OCI-LY7 (cell line): Measurements from ENCODE around the gene UTP18.

Experiments used
- CTCF ChIP-seq: fragments of 200-600 bp; sonication (generic); conservative IDR thresholded peaks from 2 replicates; pipeline ENCODE4 v1.5.1; 2014; ENCODE audit warnings: mild to moderate bottlenecking, antibody characterized with exemption, low read length, moderate library complexity, mixed read lengths
- EZH2phosphoT487 ChIP-seq: fragments of 200-600 bp; sonication (generic); IDR thresholded peaks from 2 replicates; pipeline ENCODE4 v1.6.1; 2018; ENCODE audit warnings: low read depth, borderline replicate concordance, mild to moderate bottlenecking, mixed run types, antibody characterized with exemption, low read length, moderate library complexity, mixed read lengths

DNA sequence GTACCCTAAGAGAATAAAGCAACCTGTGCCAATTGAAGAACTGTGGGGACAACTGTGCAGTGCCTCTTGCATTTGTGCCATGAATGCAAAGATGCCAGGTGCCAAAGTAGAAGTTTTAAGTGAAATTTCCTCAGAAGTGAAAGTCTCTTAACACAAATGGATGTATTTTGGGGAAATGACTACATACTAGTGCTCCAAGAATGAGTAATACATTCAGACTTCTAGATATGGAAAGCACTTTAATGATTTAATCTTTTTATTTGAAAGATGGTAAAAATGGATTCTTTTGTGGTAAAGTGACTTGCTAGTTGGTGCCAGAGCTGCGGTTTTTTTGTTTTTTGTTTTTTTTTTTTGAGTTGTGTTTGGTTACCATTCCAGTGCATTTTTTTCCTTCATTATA, 15.0 kb downstream of the UTP18 start:
- TF ChIP-seq CTCF: no peak
- no peak for TF ChIP-seq EZH2phosphoT487
